Forelimb muscle (tissue), 1 donor: ENCODE results near the gene MERTK. TPM values are rescaled to one million over a fixed set of nuclear protein-coding genes. Genes with fewer than 3 reads are reported as not detected.
"Not testable (repeated sequence)": the region's sequence is repeated elsewhere in the genome, so short reads cannot be mapped to it uniquely, and the experiment has no call there.

Source experiments
- DNase-seq: peaks from one replicate; pipeline ENCODE4 v3.0.0-alpha.2; 2013; ENCODE audit warnings: low read depth
- polyA plus RNA-seq: library from polyadenylated mRNA; unstranded; fragments of 120-200 nt; gene quantifications from one replicate; pipeline ENCODE4 v1.2.1, GENCODE V29; 2013; ENCODE audit not compliant: insufficient read length

The MERTK gene
- polyA plus RNA-seq, 1 donor: 4.0 TPM

- not testable (repeated sequence) for DNase-seq
These were observed 11.6 kb downstream of the MERTK start for GRCh38 chr2:111909997-111910396.

GRCh38 chr2:111910609-111911277 lies 12.3 kb downstream of the MERTK start:
- DNase-seq: no peak

GRCh38 chr2:111911295-111911977 lies 13.0 kb downstream of the MERTK start:
- DNase-seq: not testable (repeated sequence)

GRCh38 chr2:111912547-111912946 lies 14.1 kb downstream of the MERTK start:
- DNase-seq: no peak

- DNase-seq: no peak
These were observed 18.7 kb downstream of the MERTK start for GRCh38 chr2:111917106-111917505.

DNA sequence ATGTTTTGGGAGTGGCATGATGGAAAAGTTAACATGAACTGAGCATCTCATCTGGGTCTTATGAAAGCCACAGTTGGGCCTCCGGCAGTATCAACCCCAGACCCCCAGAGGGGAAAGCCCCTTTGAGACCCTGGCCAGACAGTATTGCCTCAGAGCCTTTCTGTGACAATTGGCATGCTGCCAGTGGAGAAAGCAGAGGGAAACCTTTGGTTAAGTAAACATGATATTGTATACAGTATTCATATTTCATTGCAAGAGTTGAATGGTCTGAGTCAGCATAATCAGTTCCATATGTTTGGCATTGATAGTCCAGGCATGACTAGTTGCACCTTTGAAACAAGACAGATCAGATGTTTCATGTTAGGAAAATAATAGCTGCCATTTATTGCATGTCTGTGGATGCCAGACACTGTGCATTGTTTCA lies 20.0 kb downstream of the MERTK start:
- peak; percentile 88 for DNase-seq

- no peak for DNase-seq
These were observed 21.0 kb downstream of the MERTK start for GRCh38 chr2:111919365-111919764.

- no peak for DNase-seq
These were observed 21.6 kb downstream of the MERTK start for GRCh38 chr2:111919794-111920608.

DNA sequence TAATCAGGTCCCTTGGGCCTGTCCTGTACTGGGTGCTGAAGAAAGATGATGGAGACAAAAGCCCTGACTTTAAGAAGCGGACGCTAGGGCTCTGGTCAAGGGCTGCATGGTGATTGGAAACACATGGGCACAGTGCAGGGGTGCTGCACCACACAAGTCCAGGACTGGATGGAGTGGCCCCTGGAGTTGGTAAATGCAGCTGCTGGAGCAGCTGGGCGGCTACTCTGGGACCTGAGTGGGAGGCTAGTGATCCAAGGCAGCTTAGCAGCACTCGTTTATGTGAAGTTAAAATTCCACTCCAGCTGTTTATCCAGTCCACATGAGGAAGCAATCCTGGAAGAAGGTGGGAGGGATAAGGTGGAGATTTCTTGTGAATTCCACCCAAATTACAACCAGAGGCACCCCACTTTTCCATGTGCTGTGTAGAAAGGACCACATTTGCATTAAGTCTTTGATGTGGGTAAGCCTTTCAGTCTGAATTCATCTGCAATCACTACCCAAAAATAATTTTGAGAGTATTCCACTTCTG lies 24.9 kb downstream of the MERTK start:
- DNase-seq: no peak

- DNase-seq: no peak
These were observed 26.3 kb downstream of the MERTK start for GRCh38 chr2:111924617-111925107.

GRCh38 chr2:111927723-111928122 lies 29.3 kb downstream of the MERTK start:
- DNase-seq: no peak

GRCh38 chr2:111930409-111930808 lies 32.0 kb downstream of the MERTK start:
- no peak for DNase-seq

DNA sequence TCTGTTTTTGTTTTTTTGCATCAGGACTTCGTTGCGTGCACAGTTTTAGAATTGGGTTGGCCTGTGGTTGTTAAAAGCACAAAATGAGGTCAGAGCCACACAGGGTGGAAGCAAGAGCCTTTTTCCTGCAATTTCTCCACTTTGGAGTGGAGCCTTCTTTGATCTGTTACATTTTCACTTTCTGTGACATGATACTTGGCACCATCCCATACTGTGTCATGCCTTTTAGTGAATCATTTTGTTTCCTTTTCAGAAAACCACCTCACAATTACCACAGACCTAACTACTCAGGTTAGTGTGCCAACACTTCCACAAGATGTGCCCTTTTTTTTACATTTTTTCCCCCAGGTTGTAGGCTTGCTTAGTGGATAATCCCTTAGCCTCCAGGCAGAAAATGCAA lies 32.5 kb downstream of the MERTK start:
- DNase-seq: no peak

- no peak for DNase-seq
These were observed 34.5 kb downstream of the MERTK start for GRCh38 chr2:111932841-111933291.

DNA sequence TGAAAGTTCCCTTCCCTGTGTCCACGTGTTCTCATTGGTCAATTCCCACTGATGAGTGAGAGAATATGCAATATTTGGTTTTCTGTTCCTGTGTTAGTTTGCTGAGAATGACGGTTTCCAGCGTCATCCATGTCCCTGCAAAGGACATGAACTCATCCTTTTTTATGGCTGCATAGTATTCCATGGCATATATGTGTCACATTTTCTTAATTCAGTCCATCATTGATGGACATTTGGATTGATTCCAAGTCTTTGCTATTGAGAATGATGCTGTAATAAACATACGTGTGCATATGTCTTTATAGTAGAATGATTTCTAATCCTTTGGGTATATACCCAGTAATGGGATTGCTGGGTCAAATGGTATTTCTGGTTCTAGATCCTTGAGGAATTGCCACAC lies 35.5 kb downstream of the MERTK start:
- not testable (repeated sequence) for DNase-seq

DNA sequence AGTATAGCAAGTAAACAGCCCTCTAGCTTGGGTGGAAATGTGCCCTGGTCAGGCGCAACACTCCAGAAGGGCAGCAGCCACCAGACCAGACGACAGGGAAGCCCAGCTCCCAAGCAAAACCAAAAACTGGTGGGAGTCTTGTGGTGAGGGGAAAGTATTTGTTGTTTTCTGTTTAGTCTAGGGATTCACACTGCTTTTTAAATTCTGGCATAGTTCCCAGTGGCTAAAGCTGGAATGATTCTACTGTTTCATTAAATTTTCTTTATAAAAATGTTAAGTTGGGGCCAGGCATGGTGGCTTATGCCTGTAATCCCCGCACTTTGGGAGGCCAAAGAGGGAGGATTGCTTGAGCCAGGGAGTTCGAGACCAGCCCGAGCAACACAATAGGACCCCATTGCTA lies 38.5 kb downstream of the MERTK start:
- no peak for DNase-seq

DNA sequence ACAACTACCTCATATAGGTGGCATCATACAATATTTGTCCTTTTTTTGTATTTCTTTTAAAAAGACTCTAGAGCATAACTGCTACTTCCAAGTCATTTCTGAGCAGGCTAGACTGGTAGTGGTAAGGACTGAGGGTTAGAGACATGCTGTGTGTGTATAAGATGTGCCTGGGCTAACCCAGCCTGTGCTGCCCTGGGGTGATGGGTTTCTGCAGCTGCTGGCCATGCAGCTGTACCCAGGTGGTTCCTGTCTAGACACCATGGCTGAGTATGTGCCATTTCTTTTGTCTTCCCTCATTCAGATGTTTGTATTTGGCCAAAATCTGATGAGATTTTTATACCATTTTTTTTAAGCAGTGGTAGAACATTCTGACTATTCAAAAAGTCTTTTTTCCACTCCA lies 40.0 kb downstream of the MERTK start:
- DNase-seq: no peak

DNA sequence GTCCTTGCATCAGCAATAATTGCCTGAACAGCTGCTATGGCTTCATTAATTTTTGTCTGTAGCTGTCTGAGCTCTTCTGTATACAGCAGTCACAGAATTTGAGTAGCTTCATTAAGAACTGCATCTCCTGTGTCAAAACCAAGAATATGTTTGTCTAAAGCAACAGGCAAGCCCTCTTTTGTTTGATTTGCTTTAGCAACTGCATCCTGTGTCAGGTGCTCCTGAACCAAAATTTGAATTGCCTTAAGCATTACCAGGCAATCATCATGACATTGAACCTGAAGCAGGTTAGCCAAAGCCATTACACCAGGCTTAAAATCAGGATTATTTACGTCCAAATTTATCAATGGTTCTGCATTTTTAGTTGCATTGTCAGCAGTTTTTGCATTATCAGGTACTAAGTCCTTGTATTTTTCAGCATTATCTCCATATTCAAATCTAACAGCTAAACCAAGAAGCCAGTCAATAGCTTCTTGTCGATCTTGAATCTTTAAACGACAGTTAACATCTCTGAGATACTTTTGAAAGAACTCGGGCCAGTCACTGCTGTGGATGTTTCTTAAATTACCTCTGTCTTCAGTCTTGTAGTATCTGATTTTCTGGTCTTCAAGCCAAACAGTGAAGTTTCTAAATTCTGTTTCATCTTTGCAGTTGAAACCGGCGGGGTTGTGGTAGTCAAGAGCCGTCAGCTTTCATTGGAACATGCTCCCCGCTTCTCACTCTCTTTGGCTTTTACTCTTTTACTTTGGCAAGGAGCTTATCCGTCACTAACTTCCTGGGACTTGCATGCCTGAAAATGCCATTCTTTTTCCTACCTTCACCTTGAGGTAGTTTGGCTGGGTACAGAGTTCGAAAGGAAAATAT lies 42.2 kb downstream of the MERTK start:
- no peak for DNase-seq

- DNase-seq: no peak
These were observed 43.1 kb downstream of the MERTK start for GRCh38 chr2:111941531-111941930.

GRCh38 chr2:111944531-111945210 lies 46.3 kb downstream of the MERTK start:
- no peak for DNase-seq
